HCT116 (cell line): ENCODE data around the gene OGFOD2.

Experiments used
- EZH2 ChIP-seq: fragments of 200-600 bp; sonication (generic); IDR thresholded peaks from 2 replicates; pipeline ENCODE4 v1.6.1; 2017; ENCODE audit warnings: antibody characterized with exemption, mixed run types
- POLR2A ChIP-seq: IDR thresholded peaks from 2 replicates; pipeline ENCODE4 v1.7.0; 2011; ENCODE audit warnings: borderline replicate concordance; ENCODE audit not compliant: insufficient read depth, insufficient read length; ENCODE audit errors: extremely low read depth
- POLR2AphosphoS5 ChIP-seq: IDR thresholded peaks from 2 replicates; pipeline ENCODE4 v1.6.1; 2011; ENCODE audit warnings: mild to moderate bottlenecking, low read depth, low read length, moderate library complexity
- TF ChIP-seq, protein P1 (sequence below), 3 experiments: fragments of 200-600 bp in 1 of 3; sonication (generic) in 1 of 3; IDR thresholded peaks in 2 of 3; conservative IDR thresholded peaks in 1 of 3; 2 replicates each; pipeline ENCODE4 v1.5.1; 2012 to 2017; ENCODE audit warnings: low read depth in 2 of 3, low read length in 2 of 3, antibody characterized with exemption in 1 of 3, borderline replicate concordance in 1 of 3, control low read depth in 1 of 3, mild to moderate bottlenecking in 1 of 3, mixed read lengths in 1 of 3, mixed run types in 1 of 3, moderate library complexity in 1 of 3; ENCODE audit not compliant: insufficient read depth in 1 of 3

DNA sequence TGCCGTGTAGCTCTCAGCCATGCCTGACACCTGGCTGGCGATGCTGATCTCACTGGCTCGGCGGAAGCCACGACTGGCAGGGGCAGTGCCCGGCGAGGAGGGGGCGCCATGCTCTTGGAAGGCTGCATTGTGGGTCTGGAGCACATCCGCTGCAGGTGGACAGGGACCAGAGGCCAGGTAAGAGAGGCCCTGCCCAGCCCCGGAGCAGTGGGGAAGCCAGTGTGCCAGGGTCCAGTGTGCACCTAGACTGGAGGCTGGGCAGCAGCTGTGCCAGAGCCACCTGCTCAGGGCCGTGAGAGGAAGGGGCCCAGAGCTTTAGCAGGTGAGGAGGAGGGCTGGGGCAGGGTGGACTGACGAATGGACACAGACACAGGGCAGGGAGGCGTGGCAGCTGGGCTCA is 15.5 kb downstream of the OGFOD2 start:
- TF ChIP-seq, protein P1, sequence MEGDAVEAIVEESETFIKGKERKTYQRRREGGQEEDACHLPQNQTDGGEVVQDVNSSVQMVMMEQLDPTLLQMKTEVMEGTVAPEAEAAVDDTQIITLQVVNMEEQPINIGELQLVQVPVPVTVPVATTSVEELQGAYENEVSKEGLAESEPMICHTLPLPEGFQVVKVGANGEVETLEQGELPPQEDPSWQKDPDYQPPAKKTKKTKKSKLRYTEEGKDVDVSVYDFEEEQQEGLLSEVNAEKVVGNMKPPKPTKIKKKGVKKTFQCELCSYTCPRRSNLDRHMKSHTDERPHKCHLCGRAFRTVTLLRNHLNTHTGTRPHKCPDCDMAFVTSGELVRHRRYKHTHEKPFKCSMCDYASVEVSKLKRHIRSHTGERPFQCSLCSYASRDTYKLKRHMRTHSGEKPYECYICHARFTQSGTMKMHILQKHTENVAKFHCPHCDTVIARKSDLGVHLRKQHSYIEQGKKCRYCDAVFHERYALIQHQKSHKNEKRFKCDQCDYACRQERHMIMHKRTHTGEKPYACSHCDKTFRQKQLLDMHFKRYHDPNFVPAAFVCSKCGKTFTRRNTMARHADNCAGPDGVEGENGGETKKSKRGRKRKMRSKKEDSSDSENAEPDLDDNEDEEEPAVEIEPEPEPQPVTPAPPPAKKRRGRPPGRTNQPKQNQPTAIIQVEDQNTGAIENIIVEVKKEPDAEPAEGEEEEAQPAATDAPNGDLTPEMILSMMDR (IDR thresholded peaks at IDR 0.05 in 2 of 3, conservative IDR thresholded peaks at IDR 0.05 in 1 of 3; ENCODE audit: borderline replicate concordance in 1 of 3, insufficient read depth in 1 of 3, low read depth in 2 of 3, low read length in 2 of 3) = no peak
- TF ChIP-seq POLR2A = no peak
- no peak for TF ChIP-seq EZH2
- TF ChIP-seq POLR2AphosphoS5 = no peak
